Tibial nerve (tissue), 4 donors: ENCODE data around the gene CTSG. TPM values are rescaled to one million over a fixed set of nuclear protein-coding genes. Genes with fewer than 3 reads are reported as not detected.
"Not testable (repeated sequence)": the region's sequence is repeated elsewhere in the genome, so short reads cannot be mapped to it uniquely, and the experiment has no call there.

Experiments used
- DNase-seq, 2 donors: peaks; one replicate each; pipeline ENCODE4 v3.0.0-alpha.2; 2019; ENCODE audit warnings: low spot score in 2 of 2
- H3K27ac ChIP-seq, 4 donors: fragments of 200-600 bp; sonication (generic) in 3 of 4; one replicate each; pipeline ENCODE4 v1.5.1; 2017 to 2019; ENCODE audit warnings: mild to moderate bottlenecking in 1 of 4
- H3K27me3 ChIP-seq, 2 donors: fragments of 200-600 bp; sonication (generic) in 1 of 2; one replicate each; pipeline versions ENCODE4 v1.5.1 to v1.6.0; 2017 to 2019
- H3K36me3 ChIP-seq, 3 donors: fragments of 200-600 bp; sonication (generic); one replicate each; pipeline ENCODE4 v1.5.1; 2018 to 2019
- H3K4me1 ChIP-seq, 4 donors: fragments of 200-600 bp; sonication (generic) in 3 of 4; one replicate each; pipeline ENCODE4 v1.5.1; 2017 to 2019
- H3K4me3 ChIP-seq, 4 donors: fragments of 200-600 bp; sonication (generic) in 3 of 4; one replicate each; pipeline ENCODE4 v1.5.1; 2017 to 2019; ENCODE audit warnings: mild to moderate bottlenecking in 1 of 4, moderate library complexity in 1 of 4
- H3K9me3 ChIP-seq, 4 donors: fragments of 200-600 bp; sonication (generic) in 3 of 4; one replicate each; pipeline ENCODE4 v1.5.1; 2017 to 2019
- EP300 ChIP-seq, 2 donors: sonication (generic); formaldehyde crosslinking; IDR thresholded peaks; one replicate each; pipeline ENCODE4 v1.6.1; 2017; ENCODE audit warnings: antibody characterized with exemption in 2 of 2, mild to moderate bottlenecking in 1 of 2
- POLR2A ChIP-seq, 2 donors: fragments of 450-650 bp; IDR thresholded peaks; one replicate each; pipeline ENCODE4 v1.6.1; 2017; ENCODE audit warnings: antibody characterized with exemption in 2 of 2, mild to moderate bottlenecking in 2 of 2, moderate library complexity in 2 of 2
- WGBS, 2 donors: methylation state at CpG; one replicate each; pipeline ENCODE4 v1.1.5; 2018; 5-methylcytosine and 5-hydroxymethylcytosine counted together
- total RNA-seq, 4 donors: library from RNA; depleted of rRNA; stranded (reverse); fragments of >200 nt; gene quantifications; one replicate each; pipeline ENCODE4 v1.1.0, GENCODE V29; 2016
- TF ChIP-seq, protein P1 (sequence below), 5 experiments: fragments of 200-600 bp in 3 of 5; fragments of 450-650 bp in 2 of 5; sonication (generic) in 3 of 5; IDR thresholded peaks; one replicate each; pipeline ENCODE4 v1.5.1; 2016 to 2019; ENCODE audit warnings: antibody characterized with exemption in 5 of 5, mild to moderate bottlenecking in 3 of 5, moderate library complexity in 2 of 5

Gene CTSG
- total RNA-seq, 4 donors from 2014 or later = 1.3 to 2.7 (median 2.5) TPM; not detected in 1

GRCh38 chr14:24566318-24566717 lies 9.7 kb downstream of the CTSG start:
- TF ChIP-seq, protein P1, sequence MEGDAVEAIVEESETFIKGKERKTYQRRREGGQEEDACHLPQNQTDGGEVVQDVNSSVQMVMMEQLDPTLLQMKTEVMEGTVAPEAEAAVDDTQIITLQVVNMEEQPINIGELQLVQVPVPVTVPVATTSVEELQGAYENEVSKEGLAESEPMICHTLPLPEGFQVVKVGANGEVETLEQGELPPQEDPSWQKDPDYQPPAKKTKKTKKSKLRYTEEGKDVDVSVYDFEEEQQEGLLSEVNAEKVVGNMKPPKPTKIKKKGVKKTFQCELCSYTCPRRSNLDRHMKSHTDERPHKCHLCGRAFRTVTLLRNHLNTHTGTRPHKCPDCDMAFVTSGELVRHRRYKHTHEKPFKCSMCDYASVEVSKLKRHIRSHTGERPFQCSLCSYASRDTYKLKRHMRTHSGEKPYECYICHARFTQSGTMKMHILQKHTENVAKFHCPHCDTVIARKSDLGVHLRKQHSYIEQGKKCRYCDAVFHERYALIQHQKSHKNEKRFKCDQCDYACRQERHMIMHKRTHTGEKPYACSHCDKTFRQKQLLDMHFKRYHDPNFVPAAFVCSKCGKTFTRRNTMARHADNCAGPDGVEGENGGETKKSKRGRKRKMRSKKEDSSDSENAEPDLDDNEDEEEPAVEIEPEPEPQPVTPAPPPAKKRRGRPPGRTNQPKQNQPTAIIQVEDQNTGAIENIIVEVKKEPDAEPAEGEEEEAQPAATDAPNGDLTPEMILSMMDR (IDR thresholded peaks at IDR 0.05) = no peak
- no peak for TF ChIP-seq POLR2A (IDR thresholded peaks at IDR 0.05)
- no peak for TF ChIP-seq EP300 (IDR thresholded peaks at IDR 0.05)
- DNase-seq = no peak
- no peak overlapping the region for H3K27ac ChIP-seq
- peaks cover 0 to 50% (median 4%) of the 10 kb centered on the region in 4 donors for H3K9me3 ChIP-seq
- no peaks in the 10 kb centered on the region for H3K4me1 ChIP-seq
- no peaks in the 10 kb centered on the region for H3K36me3 ChIP-seq
- no peak overlapping the region for H3K4me3 ChIP-seq
- no peaks in the 10 kb centered on the region for H3K27me3 ChIP-seq
- 62 to 70% methylated on average over 2 of the region's 2 CpGs for WGBS, 2 donors

GRCh38 chr14:24565766-24566165 lies 10.3 kb downstream of the CTSG start:
- WGBS, 2 donors = 69 to 70% methylated on average over 2 of the region's 2 CpGs
- no peaks in the 10 kb centered on the region for H3K4me1 ChIP-seq

GRCh38 chr14:24563505-24563904 lies 12.5 kb downstream of the CTSG start:
- no peak for DNase-seq
- TF ChIP-seq, protein P1 (IDR thresholded peaks at IDR 0.05) = no peak
- TF ChIP-seq POLR2A (IDR thresholded peaks at IDR 0.05) (no peak), EP300 (IDR thresholded peaks at IDR 0.05) (no peak)
- Histone ChIP-seq H3K27ac (no peak overlapping the region), H3K4me1 (no peaks in the 10 kb centered on the region), H3K9me3 (peaks cover 0 to 45% (median 3%) of the 10 kb centered on the region in 4 donors), H3K27me3 (no peaks in the 10 kb centered on the region), H3K36me3 (no peaks in the 10 kb centered on the region), H3K4me3 (no peak overlapping the region)
- WGBS, 2 donors = 62 to 70% methylated on average over 3 of the region's 3 CpGs

More at GRCh38 chr14:24565766-24566165, 10.3 kb downstream of the CTSG start:
- H3K36me3 ChIP-seq = no peaks in the 10 kb centered on the region
- no peaks in the 10 kb centered on the region for H3K27me3 ChIP-seq
- TF ChIP-seq EP300 (IDR thresholded peaks at IDR 0.05) (no peak), POLR2A (IDR thresholded peaks at IDR 0.05) (no peak)
- TF ChIP-seq, protein P1 (IDR thresholded peaks at IDR 0.05) = no peak
- H3K9me3 ChIP-seq = peaks cover 0 to 50% (median 4%) of the 10 kb centered on the region in 4 donors
- no peak overlapping the region for H3K4me3 ChIP-seq
- H3K27ac ChIP-seq = no peak overlapping the region
- DNase-seq = no peak

- Histone ChIP-seq H3K9me3 (no peaks in the 10 kb centered on the region), H3K27ac (no peak overlapping the region), H3K27me3 (no peaks in the 10 kb centered on the region), H3K4me1 (no peaks in the 10 kb centered on the region), H3K36me3 (no peaks in the 10 kb centered on the region), H3K4me3 (no peak overlapping the region)
- TF ChIP-seq, protein P1 (IDR thresholded peaks at IDR 0.05) = no peak
- TF ChIP-seq EP300 (IDR thresholded peaks at IDR 0.05) (no peak), POLR2A (IDR thresholded peaks at IDR 0.05) (no peak)
- 61 to 67% methylated on average over 4 of the region's 4 CpGs for WGBS, 2 donors
- no peak for DNase-seq
These were observed 19.3 kb downstream of the CTSG start for GRCh38 chr14:24556756-24557155.

GRCh38 chr14:24549064-24549463 lies 27.0 kb downstream of the CTSG start:
- H3K4me1 ChIP-seq, DNase-seq: not testable (repeated sequence)

More at GRCh38 chr14:24549064-24549463, 27.0 kb downstream of the CTSG start:
- H3K27ac ChIP-seq, H3K36me3 ChIP-seq, H3K27me3 ChIP-seq, H3K4me3 ChIP-seq: not testable (repeated sequence)
- peaks cover 0 to 36% (median 0%) of the 10 kb centered on the region in 4 donors for H3K9me3 ChIP-seq
- 59% methylated on average over 1 of the region's 1 CpG for WGBS, 2 donors
